H1 (cell line): ENCODE data around the gene CGREF1. TPM values are rescaled to one million over a fixed set of nuclear protein-coding genes. Genes with fewer than 3 reads are reported as not detected.

Experiments
- CTCF ChIA-PET: fragments of 300-600 bp; sonication (Branson Sonifier 250); formaldehyde crosslinking; loops from one replicate; lab custom pipeline; 2021; ENCODE audit not compliant: partially characterized antibody; lab: Charles Lee
- POLR2A ChIA-PET: fragments of 300-600 bp; sonication (Branson Sonifier 250); formaldehyde crosslinking; loops from one replicate; lab custom pipeline; 2021; ENCODE audit warnings: inconsistent platforms; ENCODE audit not compliant: partially characterized antibody; lab: Charles Lee
- DNase-seq, 2 experiments: peaks; one replicate each; pipeline versions ENCODE4 v3.0.0 to v3.0.0-alpha.2; 2010 to 2022; ENCODE audit warnings: low spot score in 2 of 2, low read depth in 1 of 2, mixed read lengths in 1 of 2
- FAIRE-seq: peaks from 2 replicates; lab custom pipeline; 2011; peaks lifted over from hg19 to GRCh38; lab: Jason Lieb, UNC
- H2AFZ ChIP-seq: 2 replicates; pipeline ENCODE4 v1.8.1; 2012; ENCODE audit warnings: low read length, inconsistent platforms
- H2AK5ac ChIP-seq: 2 replicates; pipeline ENCODE4 v1.6.1; 2013; ENCODE audit warnings: low read depth, low read length
- H2BK120ac ChIP-seq: replicated peaks from 2 replicates; pipeline ENCODE3; 2013; ENCODE audit warnings: low read depth, low read length, inconsistent platforms
- H2BK12ac ChIP-seq: 2 replicates; pipeline ENCODE4 v1.6.1; 2013; ENCODE audit warnings: low read depth, low read length
- H2BK15ac ChIP-seq: 2 replicates; pipeline ENCODE4 v1.6.1; 2013; ENCODE audit warnings: low read length
- H2BK20ac ChIP-seq: 2 replicates; pipeline ENCODE4 v1.6.1; 2013; ENCODE audit warnings: low read length
- H2BK5ac ChIP-seq: 2 replicates; pipeline ENCODE4 v1.6.1; 2013; ENCODE audit warnings: low read depth, low read length
- H3K14ac ChIP-seq: 2 replicates; pipeline ENCODE4 v1.6.1; 2013; ENCODE audit warnings: inconsistent platforms; ENCODE audit not compliant: insufficient read length
- H3K18ac ChIP-seq: 2 replicates; pipeline ENCODE4 v1.6.1; 2013; ENCODE audit warnings: low read length; ENCODE audit errors: extremely low read depth
- H3K23ac ChIP-seq: 2 replicates; pipeline ENCODE4 v1.6.1; 2013; ENCODE audit warnings: inconsistent platforms; ENCODE audit not compliant: insufficient read length
- H3K23me2 ChIP-seq: 2 replicates; pipeline ENCODE4 v1.6.1; 2013; ENCODE audit warnings: low read depth, low read length
- H3K27ac ChIP-seq: 2 replicates; pipeline ENCODE4 v1.6.1; 2011; ENCODE audit warnings: low read depth, low read length, inconsistent platforms
- H3K27me3 ChIP-seq, 4 experiments: replicated peaks in 1 of 4; 1 replicate in 1 of 4; 2 replicates in 3 of 4; pipeline versions ENCODE4 v1.6.1 to v1.8.1; 2011 to 2013; ENCODE audit warnings: low read length in 3 of 4, mild to moderate bottlenecking in 3 of 4, inconsistent platforms in 2 of 4, mixed read lengths in 2 of 4, moderate library complexity in 1 of 4; ENCODE audit not compliant: control insufficient read depth in 3 of 4, insufficient read depth in 3 of 4; ENCODE audit errors: extremely low read depth in 1 of 4
- H3K36me3 ChIP-seq, 4 experiments: 2 replicates each; pipeline versions ENCODE4 v1.6.1 to v1.8.1; 2011 to 2013; ENCODE audit warnings: mild to moderate bottlenecking in 4 of 4, low read length in 3 of 4, moderate library complexity in 2 of 4, control low read depth in 1 of 4, inconsistent platforms in 1 of 4; ENCODE audit not compliant: insufficient read depth in 4 of 4, control insufficient read depth in 2 of 4
- H3K4ac ChIP-seq: replicated peaks from 2 replicates; pipeline ENCODE3; 2013; ENCODE audit warnings: low read length, low read depth, mixed read lengths, inconsistent platforms; ENCODE audit not compliant: insufficient read length
- H3K4me1 ChIP-seq, 4 experiments: replicated peaks in 1 of 4; 1 replicate in 1 of 4; 2 replicates in 3 of 4; pipeline versions ENCODE4 v1.6.1 to v1.8.1; 2011 to 2013; ENCODE audit warnings: low read length in 3 of 4, inconsistent platforms in 2 of 4, mixed read lengths in 1 of 4; ENCODE audit not compliant: insufficient read depth in 4 of 4, control insufficient read depth in 3 of 4
- H3K4me2 ChIP-seq, 2 experiments: 2 replicates each; pipeline versions ENCODE4 v1.6.1 to v1.8.1; 2011 to 2013; ENCODE audit warnings: low read depth in 2 of 2, low read length in 2 of 2, control low read depth in 1 of 2, inconsistent platforms in 1 of 2, mild to moderate bottlenecking in 1 of 2; ENCODE audit not compliant: insufficient read depth in 1 of 2
- H3K4me3 ChIP-seq, 4 experiments: fragments of 200-600, 300-600 bp in 1 of 4; sonication (generic), shearing (Covaris generic), sonication (Bioruptor Twin) in 1 of 4; 2 replicates each; pipeline versions ENCODE4 v1.5.1 to v1.8.1; 2011 to 2016; ENCODE audit warnings: low read length in 4 of 4, low read depth in 3 of 4, control low read depth in 2 of 4, inconsistent platforms in 2 of 4, mild to moderate bottlenecking in 2 of 4, mixed read lengths in 1 of 4, moderate library complexity in 1 of 4; ENCODE audit not compliant: insufficient read depth in 2 of 4; ENCODE audit errors: extremely low read depth in 1 of 4
- H3K56ac ChIP-seq: replicated peaks from 2 replicates; pipeline ENCODE3; 2013; ENCODE audit warnings: low read depth, mild to moderate bottlenecking, mixed read lengths, low read length, inconsistent platforms; ENCODE audit not compliant: insufficient read length
- H3K79me1 ChIP-seq: 2 replicates; pipeline ENCODE4 v1.6.1; 2013; ENCODE audit warnings: low read depth, low read length, control low read depth
- H3K79me2 ChIP-seq, 2 experiments: 2 replicates each; pipeline versions ENCODE4 v1.6.1 to v1.8.1; 2012 to 2013; ENCODE audit warnings: low read length in 2 of 2, mild to moderate bottlenecking in 2 of 2, inconsistent platforms in 1 of 2; ENCODE audit not compliant: insufficient read depth in 2 of 2, control insufficient read depth in 1 of 2
- H3K9ac ChIP-seq, 4 experiments: replicated peaks in 1 of 4; 1 replicate in 1 of 4; 2 replicates in 3 of 4; pipeline versions ENCODE4 v1.6.1 to v1.8.1; 2011 to 2013; ENCODE audit warnings: low read depth in 3 of 4, low read length in 3 of 4, control low read depth in 2 of 4, mild to moderate bottlenecking in 2 of 4, moderate library complexity in 2 of 4, inconsistent platforms in 1 of 4; ENCODE audit errors: extremely low read depth in 1 of 4
- H3K9me3 ChIP-seq, 2 experiments: 2 replicates each; pipeline versions ENCODE4 v1.6.1 to v1.8.1; 2012 to 2013; ENCODE audit warnings: mild to moderate bottlenecking in 2 of 2, moderate library complexity in 2 of 2, control low read depth in 1 of 2, inconsistent platforms in 1 of 2, low read depth in 1 of 2, low read length in 1 of 2, mixed read lengths in 1 of 2; ENCODE audit not compliant: insufficient read depth in 2 of 2
- H4K20me1 ChIP-seq, 2 experiments: replicated peaks in 1 of 2; 2 replicates each; pipeline versions ENCODE3 to v1.8.1; 2011 to 2013; ENCODE audit warnings: inconsistent platforms in 2 of 2, low read length in 2 of 2, mild to moderate bottlenecking in 1 of 2; ENCODE audit not compliant: insufficient read depth in 2 of 2, control insufficient read depth in 1 of 2
- H4K5ac ChIP-seq: 2 replicates; pipeline ENCODE4 v1.6.1; 2013; ENCODE audit warnings: low read length, low read depth, mixed read lengths, inconsistent platforms; ENCODE audit not compliant: insufficient read length
- H4K8ac ChIP-seq: 2 replicates; pipeline ENCODE4 v1.8.0; 2013; ENCODE audit warnings: mild to moderate bottlenecking, moderate library complexity, low read length, inconsistent platforms; ENCODE audit not compliant: insufficient read depth; ENCODE audit errors: extremely low read depth
- H4K91ac ChIP-seq: replicated peaks from 2 replicates; pipeline ENCODE3; 2013; ENCODE audit warnings: low read length, mixed read lengths, inconsistent platforms; ENCODE audit not compliant: insufficient read length
- BRCA1 ChIP-seq: IDR thresholded peaks from 2 replicates; pipeline ENCODE4 v1.6.1; 2012; ENCODE audit warnings: low read depth, low read length, improper control_type of control experiment
- CBX8 ChIP-seq: fragments of 300-800, 300-1000 bp; sonication (generic); IDR thresholded peaks from 2 replicates; pipeline ENCODE4 v1.7.1; 2016; ENCODE audit warnings: low read depth, low read length, borderline replicate concordance
- CHD1 ChIP-seq: IDR thresholded peaks from 2 replicates; pipeline ENCODE4 v1.6.1; 2012; ENCODE audit warnings: low read depth, low read length, improper control_type of control experiment
- GTF2F1 ChIP-seq: IDR thresholded peaks from 2 replicates; pipeline ENCODE4 v1.6.1; 2012; ENCODE audit warnings: low read depth, low read length, improper control_type of control experiment, borderline replicate concordance
- JUND ChIP-seq: IDR thresholded peaks from 2 replicates; pipeline ENCODE4 v1.6.1; 2011; ENCODE audit warnings: mild to moderate bottlenecking, improper control_type of control experiment, low read length
- WGBS, 2 experiments: shearing (Covaris generic) in 1 of 2; methylation state at CpG; one replicate each; pipeline versions ENCODE4 v1.1.6 to v1.1.7; 2013 to 2015; ENCODE audit warnings: low lambda C conversion rate in 2 of 2, mixed read lengths in 2 of 2, inconsistent platforms in 1 of 2, low coverage in 1 of 2, missing lambda C conversion rate in 1 of 2; ENCODE audit not compliant: insufficient replicate concordance in 2 of 2, insufficient coverage in 1 of 2, insufficient read length in 1 of 2; ENCODE audit errors: extremely low coverage in 1 of 2, missing lambda C conversion rate in 1 of 2; 5-methylcytosine and 5-hydroxymethylcytosine counted together
- polyA plus RNA-seq, 7 experiments: library from polyadenylated mRNA; depleted of rRNA in 3 of 7; stranded (reverse) in 5 of 7; unstranded in 2 of 7; fragments of >200 nt in 5 of 7; fragments of 200-250 nt in 2 of 7; gene quantifications; 1 replicate in 5 of 7; 2 replicates in 1 of 7; 4 replicates in 1 of 7; pipeline versions ENCODE4 v1.2.1 to v1.2.3, GENCODE V29; 2011 to 2013; ENCODE audit warnings: missing spikeins in 2 of 7, mixed read lengths in 2 of 7
- total RNA-seq: library from RNA; stranded (reverse); fragmentation: NEBNext Ultra II Directional; extraction: Animal tissue kit (Norgen Biotek cat#: 25700); gene quantifications from 2 replicates; pipeline ENCODE4 v1.2.1, GENCODE V29; 2021

CGREF1 gene
- total and polyA plus RNA-seq, 2 of the 8 experiments (the other 6 are each of a cell fraction or from before 2014, with no cell fraction given): 2.5 to 3.4 TPM

GRCh38 chr2:27087823-27088410 is 31.0 kb downstream of the CGREF1 start:
- no peak for FAIRE-seq
- TF ChIP-seq CHD1: no peak
- TF ChIP-seq CBX8: no peak
- TF ChIP-seq BRCA1: no peak
- no peak for TF ChIP-seq GTF2F1
- no peak for TF ChIP-seq JUND

More at GRCh38 chr2:27087823-27088410, 31.0 kb downstream of the CGREF1 start:
- peak overlapping the region; percentile 70 to 90; a peak in 3 of 4 replicates for H3K4me2 ChIP-seq
- peak overlapping the region in 3 of 4 experiments; percentile 59 to 75 (median 69); a peak in 2 of 8 replicates for H3K4me3 ChIP-seq
- H2AK5ac ChIP-seq: no peak overlapping the region
- H3K23me2 ChIP-seq: peaks cover 10% of the 10 kb centered on the region; the same call in 1 of the 2 replicates
- peaks cover 0 to 9% (median 4%) of the 10 kb centered on the region in 4 experiments; a peak in 2 of 7 replicates for H3K27me3 ChIP-seq
- peaks cover 4 to 19% (median 4%) of the 10 kb centered on the region in 4 experiments; a peak in 5 of 7 replicates for H3K4me1 ChIP-seq
- no peak overlapping the region for H4K5ac ChIP-seq
- no peak overlapping the region for H3K9ac ChIP-seq
- 88% methylated on average over 4 of the region's 5 CpGs; no CpG with 5 or more reads in 1 of the 2 experiments for WGBS, 2 experiments
- H3K9me3 ChIP-seq: no peaks in the 10 kb centered on the region
- no peak overlapping the region for H3K14ac ChIP-seq
- H3K23ac ChIP-seq: no peak overlapping the region
- H2BK5ac ChIP-seq: no peak overlapping the region
- no peak overlapping the region for H4K91ac ChIP-seq
- no peak overlapping the region for H2BK15ac ChIP-seq
- no peak overlapping the region for H2AFZ ChIP-seq
- ChIA-PET POLR2A (interaction anchor here (1.0 to 5.9 kb wide), 11 partner anchors 8 to 129 kb away, joined by 3 to 29 read pairs (median 5); partner anchors contain the start of genes ATRAID, CAD, OST4 and SLC5A6), CTCF (interaction anchor here (0.6 to 16.5 kb wide), 17 partner anchors 9 to 205 kb away, joined by 3 to 160 read pairs (median 4); partner anchors contain the start of genes ABHD1, AGBL5 and PREB)
- H2BK12ac ChIP-seq: no peak overlapping the region
- H3K79me1 ChIP-seq: no peaks in the 10 kb centered on the region
- no peaks in the 10 kb centered on the region for H3K79me2 ChIP-seq
- no peak for DNase-seq
- H2BK120ac ChIP-seq: no peak overlapping the region
- no peak overlapping the region for H3K27ac ChIP-seq
- no peak overlapping the region for H2BK20ac ChIP-seq
- H3K4ac ChIP-seq: no peak overlapping the region
- H3K56ac ChIP-seq: no peak overlapping the region
- H3K36me3 ChIP-seq: no peaks in the 10 kb centered on the region
- no peak overlapping the region for H3K18ac ChIP-seq
- H4K8ac ChIP-seq: no peak overlapping the region
- peaks cover 1 to 6% of the 10 kb centered on the region in 2 experiments for H4K20me1 ChIP-seq
